OCI-LY3 (cell line): Measurements from ENCODE around the gene PCDH15.

ENCODE experiments used
- H2AFZ ChIP-seq: fragments of 200-600, 300-600 bp; shearing (Covaris generic); 2 replicates; pipeline ENCODE4 v1.6.0; 2014; ENCODE audit warnings: antibody characterized with exemption, low read depth, low read length
- H3K27ac ChIP-seq: fragments of 200-600, 300-600 bp; sonication (generic); 2 replicates; pipeline ENCODE4 v1.5.1; 2014; ENCODE audit warnings: mild to moderate bottlenecking, low read length, moderate library complexity, mixed read lengths
- H3K27me3 ChIP-seq: fragments of 200-600, 300-600 bp; sonication (generic); 2 replicates; pipeline ENCODE4 v1.6.1; 2014; ENCODE audit warnings: low read depth, low read length, mixed read lengths
- H3K36me3 ChIP-seq: fragments of 200-600, 300-600 bp; sonication (generic); replicated peaks from 2 replicates; pipeline ENCODE3; 2014; ENCODE audit warnings: low read depth, low read length, mixed read lengths
- H3K4me1 ChIP-seq: fragments of 300-600, 200-600 bp; sonication (generic); 2 replicates; pipeline ENCODE4 v1.6.1; 2014; ENCODE audit warnings: low read length, mixed read lengths
- H3K4me2 ChIP-seq: fragments of 200-600, 300-600 bp; sonication (generic); 2 replicates; pipeline ENCODE4 v1.6.1; 2014; ENCODE audit warnings: low read length, mixed read lengths
- H3K4me3 ChIP-seq: fragments of 300-600, 200-600 bp; sonication (generic); 2 replicates; pipeline ENCODE4 v1.5.1; 2014; ENCODE audit warnings: antibody characterized with exemption, mild to moderate bottlenecking, low read length, moderate library complexity
- H3K79me2 ChIP-seq: fragments of 300-600, 200-600 bp; shearing (Covaris generic); 2 replicates; pipeline ENCODE4 v1.6.1; 2014; ENCODE audit warnings: mild to moderate bottlenecking, low read length, mixed read lengths
- H3K9ac ChIP-seq: fragments of 300-600, 200-600 bp; shearing (Covaris generic); 2 replicates; pipeline ENCODE4 v1.6.0; 2014; ENCODE audit warnings: mild to moderate bottlenecking, low read length, moderate library complexity
- H3K9me3 ChIP-seq: fragments of 200-600, 300-600 bp; shearing (Covaris generic); 2 replicates; pipeline ENCODE4 v1.6.1; 2014; ENCODE audit warnings: low read length, mixed read lengths; ENCODE audit not compliant: insufficient read depth
- H4K20me1 ChIP-seq: fragments of 200-600, 300-600 bp; sonication (generic); 2 replicates; pipeline ENCODE4 v1.6.1; 2016; ENCODE audit warnings: low read length, mixed read lengths; ENCODE audit not compliant: insufficient read depth
- EZH2phosphoT487 ChIP-seq: fragments of 200-600 bp; shearing (Covaris generic); IDR thresholded peaks from 2 replicates; pipeline ENCODE4 v1.6.1; 2018; ENCODE audit warnings: antibody characterized with exemption, mixed run types, low read depth
- TF ChIP-seq, protein P1 (sequence below): fragments of 200-600, 300-600 bp; sonication (generic); IDR thresholded peaks from 2 replicates; pipeline ENCODE4 v1.5.1; 2014; ENCODE audit warnings: antibody characterized with exemption, low read length, low read depth

PCDH15 gene

DNA sequence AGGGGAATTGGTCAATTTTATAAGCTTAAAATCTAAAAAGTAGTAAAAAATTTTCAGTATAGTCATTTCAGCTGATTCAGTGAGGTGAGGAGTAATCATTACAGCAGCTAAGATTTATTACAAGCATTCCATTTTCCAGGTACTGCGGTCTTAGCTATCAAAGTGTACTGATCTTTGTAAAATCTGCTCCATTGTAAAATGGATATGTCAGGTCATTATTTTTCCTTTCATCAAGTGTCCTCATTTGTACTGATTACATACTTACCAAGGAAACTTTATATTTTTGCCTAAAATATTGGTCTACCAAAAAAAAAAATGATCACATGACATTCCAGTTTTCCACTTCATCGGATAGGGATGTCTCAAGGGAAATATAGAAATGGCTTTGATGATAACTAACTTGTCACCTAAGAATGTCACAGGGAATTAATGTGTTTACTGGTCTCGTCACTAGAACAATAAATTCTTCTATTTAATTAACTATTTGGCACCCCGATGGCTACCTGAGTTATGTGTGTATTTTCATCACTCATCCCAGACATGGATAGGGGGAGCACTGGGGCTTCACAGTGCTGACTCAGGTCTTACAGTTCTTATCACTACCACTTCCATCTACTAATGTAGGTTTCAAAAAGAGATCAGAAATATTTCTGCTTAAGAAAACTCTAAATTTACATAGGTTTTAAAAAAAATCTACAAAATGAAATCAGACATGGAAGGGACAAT, 948.4 kb downstream of the PCDH15 start:
- no peaks in the 10 kb centered on the region for H3K4me1 ChIP-seq
- H3K9ac ChIP-seq, result no peak overlapping the region
- H4K20me1 ChIP-seq, result no peaks in the 10 kb centered on the region
- no peak overlapping the region for H2AFZ ChIP-seq
- H3K4me3 ChIP-seq, result no peak overlapping the region
- no peaks in the 10 kb centered on the region for H3K27me3 ChIP-seq
- H3K9me3 ChIP-seq, result no peaks in the 10 kb centered on the region
- H3K79me2 ChIP-seq, result no peaks in the 10 kb centered on the region
- H3K27ac ChIP-seq, result no peak overlapping the region
- TF ChIP-seq, protein P1, sequence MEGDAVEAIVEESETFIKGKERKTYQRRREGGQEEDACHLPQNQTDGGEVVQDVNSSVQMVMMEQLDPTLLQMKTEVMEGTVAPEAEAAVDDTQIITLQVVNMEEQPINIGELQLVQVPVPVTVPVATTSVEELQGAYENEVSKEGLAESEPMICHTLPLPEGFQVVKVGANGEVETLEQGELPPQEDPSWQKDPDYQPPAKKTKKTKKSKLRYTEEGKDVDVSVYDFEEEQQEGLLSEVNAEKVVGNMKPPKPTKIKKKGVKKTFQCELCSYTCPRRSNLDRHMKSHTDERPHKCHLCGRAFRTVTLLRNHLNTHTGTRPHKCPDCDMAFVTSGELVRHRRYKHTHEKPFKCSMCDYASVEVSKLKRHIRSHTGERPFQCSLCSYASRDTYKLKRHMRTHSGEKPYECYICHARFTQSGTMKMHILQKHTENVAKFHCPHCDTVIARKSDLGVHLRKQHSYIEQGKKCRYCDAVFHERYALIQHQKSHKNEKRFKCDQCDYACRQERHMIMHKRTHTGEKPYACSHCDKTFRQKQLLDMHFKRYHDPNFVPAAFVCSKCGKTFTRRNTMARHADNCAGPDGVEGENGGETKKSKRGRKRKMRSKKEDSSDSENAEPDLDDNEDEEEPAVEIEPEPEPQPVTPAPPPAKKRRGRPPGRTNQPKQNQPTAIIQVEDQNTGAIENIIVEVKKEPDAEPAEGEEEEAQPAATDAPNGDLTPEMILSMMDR, result no peak
- TF ChIP-seq EZH2phosphoT487, result no peak
- H3K4me2 ChIP-seq, result no peak overlapping the region
- no peaks in the 10 kb centered on the region for H3K36me3 ChIP-seq

DNA sequence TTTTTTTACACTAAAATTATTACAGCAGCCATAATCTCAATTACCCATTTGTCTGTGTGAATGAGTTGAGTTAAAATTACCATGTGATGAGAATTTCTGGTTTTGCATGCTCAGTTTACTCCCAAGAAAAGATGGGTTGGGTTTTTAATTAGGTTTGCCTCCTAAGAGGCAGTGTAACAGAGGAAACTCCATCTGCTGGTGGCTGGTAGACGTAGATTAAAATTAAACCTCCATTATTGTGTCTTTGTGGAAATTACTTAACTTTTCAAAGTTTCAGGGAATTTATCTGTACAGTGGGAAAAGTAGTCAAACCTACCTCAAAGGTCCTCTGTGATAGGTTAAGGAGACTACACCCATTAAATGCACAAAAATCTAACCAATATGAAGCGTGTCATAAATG, 954.2 kb downstream of the PCDH15 start:
- Histone ChIP-seq H3K79me2 (no peaks in the 10 kb centered on the region), H3K9ac (no peak overlapping the region), H2AFZ (0 out of 2 replicates have a peak overlapping the region, but pooled peaks have one; percentile 15), H3K36me3 (no peaks in the 10 kb centered on the region), H3K4me2 (no peak overlapping the region), H3K27me3 (no peaks in the 10 kb centered on the region), H3K9me3 (no peaks in the 10 kb centered on the region), H3K27ac (no peak overlapping the region), H3K4me3 (no peak overlapping the region), H3K4me1 (peaks cover 5% of the 10 kb centered on the region; the same call in 1 of the 2 replicates), H4K20me1 (no peaks in the 10 kb centered on the region)
- no peak for TF ChIP-seq EZH2phosphoT487
- TF ChIP-seq, protein P1, result peak; percentile 22; the same call in 1 of the 2 replicates

DNA sequence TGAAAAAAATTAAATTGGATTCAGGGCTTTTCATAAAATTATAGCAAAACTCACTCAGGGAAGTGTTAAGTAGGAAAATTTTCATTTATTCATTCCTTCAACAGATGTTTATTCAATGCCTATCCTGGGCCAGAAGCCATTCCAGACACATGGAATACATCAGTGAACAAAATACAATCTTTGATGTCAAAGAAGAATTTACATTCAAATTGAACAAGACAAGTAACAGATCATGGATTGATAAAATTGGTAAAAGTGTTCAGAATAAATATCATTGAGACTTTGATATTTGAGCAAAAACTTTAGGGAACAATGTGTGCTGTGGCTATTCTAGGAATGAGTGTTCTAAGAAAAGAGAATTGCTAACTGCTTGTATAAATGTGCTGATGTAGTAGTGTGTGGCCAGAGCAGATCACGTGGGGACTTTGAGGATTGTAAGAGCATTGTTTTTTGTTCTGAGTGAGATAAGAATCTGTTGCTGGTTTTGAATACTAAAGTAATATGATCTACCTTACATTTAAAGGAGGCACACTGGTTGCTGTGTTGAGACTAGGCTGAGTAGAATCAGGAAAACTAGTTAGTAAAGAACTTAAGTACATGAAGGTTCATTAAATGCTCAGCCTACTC, 957.2 kb downstream of the PCDH15 start:
- no peak overlapping the region for H2AFZ ChIP-seq

More for the DNA sequence above, 957.2 kb downstream of the PCDH15 start:
- H3K9me3 ChIP-seq, result no peaks in the 10 kb centered on the region
- peaks cover 5% of the 10 kb centered on the region; the same call in 1 of the 2 replicates for H3K4me1 ChIP-seq
- no peaks in the 10 kb centered on the region for H4K20me1 ChIP-seq
- TF ChIP-seq, protein P1, result no peak
- no peak for TF ChIP-seq EZH2phosphoT487
- H3K9ac ChIP-seq, result no peak overlapping the region
- H3K27me3 ChIP-seq, result no peaks in the 10 kb centered on the region
- H3K36me3 ChIP-seq, result no peaks in the 10 kb centered on the region
- no peaks in the 10 kb centered on the region for H3K79me2 ChIP-seq
- H3K4me2 ChIP-seq, result no peak overlapping the region
- no peak overlapping the region for H3K27ac ChIP-seq
- no peak overlapping the region for H3K4me3 ChIP-seq
